HG03135 (cell line): Measurements from ENCODE around the gene RPL32.
"Not testable (repeated sequence)": the region's sequence is repeated elsewhere in the genome, so short reads cannot be mapped to it uniquely, and the experiment has no call there.

Experiments
- ATAC-seq: cut with Tn5 transposase; IDR thresholded peaks from one replicate; pipeline ENCODE4 v1.9.1; 2021; ENCODE audit warnings: mild to moderate bottlenecking, moderate library complexity; ENCODE audit not compliant: unreplicated experiment

RPL32 gene

DNA sequence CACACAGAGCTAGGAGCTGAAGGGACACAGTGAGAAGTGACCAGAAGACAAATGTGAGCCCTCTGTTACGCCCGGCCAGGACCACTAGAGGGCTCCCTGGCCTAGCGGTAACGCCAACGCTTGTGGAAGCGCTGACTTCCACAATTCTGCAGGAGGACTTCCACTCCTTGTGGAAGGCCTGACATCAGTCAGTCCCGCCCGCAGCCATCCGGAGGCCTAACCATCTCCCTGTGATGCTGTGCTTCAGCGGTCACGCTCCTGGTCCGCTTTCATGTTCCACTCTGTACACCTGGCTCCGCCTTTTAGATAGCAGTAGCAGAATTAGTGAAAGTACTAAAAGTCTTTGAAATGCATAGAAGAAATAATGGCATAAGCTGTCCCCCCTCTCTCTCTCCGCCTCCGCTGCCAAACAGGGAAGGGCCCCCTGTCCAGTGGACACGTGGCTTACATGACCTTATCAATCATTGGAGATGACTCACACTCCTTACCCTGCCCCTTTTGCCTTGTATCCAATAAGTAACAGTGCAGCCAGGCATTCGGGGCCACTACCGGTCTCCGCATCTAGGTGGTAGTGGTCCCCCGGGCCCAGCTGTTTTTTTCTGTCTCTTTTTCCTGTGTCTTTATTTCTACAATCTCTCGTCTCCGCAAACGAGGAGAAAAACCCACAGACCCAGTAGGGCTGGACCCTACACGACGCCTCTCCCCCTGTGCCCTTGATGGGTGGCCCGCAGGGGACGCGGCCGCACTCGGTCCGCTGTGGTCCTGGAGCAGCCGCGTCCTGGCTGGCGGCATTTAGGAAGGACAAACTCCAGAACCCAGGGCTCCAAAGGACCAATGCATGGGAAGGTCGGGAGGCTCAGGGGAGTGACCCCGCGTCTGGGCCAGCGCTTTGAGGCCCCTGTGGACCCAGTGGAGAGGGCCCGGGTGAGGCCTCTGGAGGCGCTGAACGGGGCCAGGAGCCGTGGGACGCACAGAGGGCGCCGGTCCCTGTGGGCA is 27.0 kb upstream of the RPL32 start:
- peak; percentile 52 for ATAC-seq

DNA sequence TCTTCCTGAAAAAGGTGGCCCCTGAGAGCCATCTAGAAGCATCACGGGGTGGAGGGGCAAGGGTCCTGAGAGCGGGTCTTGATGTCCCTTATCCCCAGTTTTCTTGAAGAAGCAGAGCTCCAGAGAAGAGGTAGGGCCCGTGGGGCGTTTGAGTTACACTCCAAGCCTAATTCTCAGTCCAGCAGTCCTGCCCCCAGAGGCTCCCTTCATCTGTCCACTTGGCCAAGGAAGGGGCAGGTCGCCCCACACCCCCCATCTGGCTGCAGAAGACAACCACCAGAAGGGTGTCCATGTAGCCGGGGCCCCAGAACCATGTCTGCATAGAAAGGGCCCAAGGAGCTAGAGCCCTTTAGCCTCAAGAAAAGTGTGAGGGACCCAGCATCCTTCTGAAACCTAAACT is 25.5 kb upstream of the RPL32 start:
- no peak for ATAC-seq

DNA sequence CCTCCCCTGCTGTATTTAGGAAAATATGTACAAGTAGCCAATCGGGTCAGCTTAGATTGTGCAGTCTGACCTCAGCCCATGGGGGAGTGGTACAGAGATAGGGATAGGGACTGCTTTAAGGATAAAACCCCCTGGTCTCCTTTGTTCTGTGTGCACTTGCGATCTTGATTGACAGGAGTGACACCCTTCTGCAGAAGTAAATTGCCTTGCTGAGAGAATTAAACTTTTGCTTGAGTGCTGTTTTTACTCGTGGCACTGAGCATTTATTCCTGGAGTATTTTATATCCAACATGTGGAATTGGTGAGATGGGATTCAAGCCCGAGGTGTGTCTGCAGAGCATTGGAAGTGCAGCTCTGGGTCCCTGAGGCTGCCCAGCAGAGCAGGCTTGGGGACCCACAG is 23.9 kb upstream of the RPL32 start:
- ATAC-seq: no peak

DNA sequence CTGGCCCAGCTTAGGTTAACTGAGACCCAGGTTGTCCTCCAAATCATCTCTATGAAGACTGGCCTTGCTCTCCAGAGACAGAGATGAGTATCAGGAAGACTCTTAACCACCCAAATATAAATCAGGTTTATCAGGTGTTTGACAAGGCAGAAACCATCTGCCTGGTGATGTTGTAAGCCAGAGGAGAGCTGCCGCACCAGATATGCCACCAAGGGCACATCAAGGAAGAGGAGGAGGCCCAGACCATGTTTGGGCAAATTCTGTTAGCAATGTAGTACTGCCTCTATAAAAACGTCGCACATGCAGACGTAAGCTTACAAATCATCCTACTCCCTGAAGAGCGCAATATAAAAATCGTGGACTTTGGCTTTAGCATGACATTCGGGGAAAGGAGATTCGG is 21.0 kb upstream of the RPL32 start:
- ATAC-seq: no peak

DNA sequence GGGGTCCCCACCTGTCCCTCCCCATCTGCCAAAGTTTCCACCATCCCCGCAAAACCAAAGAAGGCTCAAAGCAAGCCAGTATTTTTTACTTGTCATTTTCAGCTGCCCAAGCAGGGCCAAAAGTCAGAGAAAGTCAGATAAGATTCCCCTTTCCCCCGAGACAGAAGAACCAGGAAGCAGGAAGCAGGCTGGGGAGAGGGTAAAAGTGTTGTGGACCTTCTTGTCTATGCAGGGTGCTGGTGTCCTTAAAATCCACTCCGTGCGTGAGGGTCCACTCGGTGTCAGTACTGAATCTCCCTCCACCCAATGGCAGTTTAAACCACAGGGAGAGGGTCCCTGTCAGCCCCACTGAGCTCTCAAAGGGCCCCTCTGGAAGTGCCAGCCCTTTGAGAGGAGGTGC is 20.2 kb upstream of the RPL32 start:
- ATAC-seq: no peak

DNA sequence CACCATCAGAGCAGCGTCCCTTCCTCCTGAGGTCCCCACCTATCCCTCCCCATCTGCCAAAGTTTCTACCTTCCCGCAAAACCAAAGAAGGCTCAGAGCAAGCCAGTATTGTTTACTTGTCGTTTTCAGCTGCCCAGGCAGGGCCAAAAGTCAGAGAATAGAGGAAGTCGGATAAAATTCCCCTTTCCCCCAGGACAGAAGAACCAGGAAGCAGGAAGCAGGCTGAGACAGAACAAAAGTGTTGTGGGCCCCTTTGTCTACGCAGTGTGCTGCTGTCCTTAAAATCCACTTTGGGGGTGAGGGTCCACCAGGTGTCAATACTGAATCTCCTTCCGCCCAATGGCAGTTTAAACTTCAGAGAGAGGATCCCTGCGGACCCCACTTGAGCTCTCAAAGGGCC is 18.5 kb upstream of the RPL32 start:
- no peak for ATAC-seq

DNA sequence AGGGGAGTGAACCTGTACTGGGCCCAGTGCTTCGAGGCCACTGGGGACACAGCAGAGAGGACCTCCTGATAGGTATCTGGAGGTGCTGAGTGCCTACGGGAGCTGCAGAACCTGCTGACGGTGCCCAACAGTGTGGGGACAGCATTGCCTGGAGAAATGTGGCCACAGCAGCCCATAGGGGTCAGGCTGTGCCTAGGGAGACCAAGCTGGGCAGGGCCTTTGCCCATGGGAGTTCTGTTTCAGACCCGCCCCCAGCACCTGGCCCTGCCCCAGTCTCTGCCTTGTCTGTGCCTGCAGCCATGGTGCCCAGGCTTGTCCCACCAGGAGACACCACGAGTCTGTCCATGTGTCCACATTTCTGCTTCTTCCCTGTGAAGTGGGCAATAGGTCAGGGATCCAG is 15.3 kb upstream of the RPL32 start:
- no peak for ATAC-seq

DNA sequence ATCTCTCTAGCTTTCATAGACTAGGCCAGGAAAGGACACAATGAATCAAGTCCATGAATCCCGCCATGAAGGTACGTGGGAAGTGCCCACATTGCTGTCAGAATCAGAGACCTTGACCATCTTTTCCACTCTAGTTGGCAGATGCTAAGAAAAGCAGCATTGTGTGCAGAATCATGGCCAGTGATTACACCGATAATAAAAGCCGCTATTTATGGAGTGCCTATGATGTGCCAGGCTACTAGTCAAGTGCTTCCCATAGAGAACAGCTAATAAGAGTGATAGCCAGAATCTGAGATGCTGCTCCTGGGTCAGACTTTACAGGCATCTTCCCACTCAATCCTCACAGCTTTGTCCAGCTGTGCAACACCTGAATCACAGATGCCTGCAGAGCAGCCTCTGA is 13.2 kb upstream of the RPL32 start:
- no peak for ATAC-seq

DNA sequence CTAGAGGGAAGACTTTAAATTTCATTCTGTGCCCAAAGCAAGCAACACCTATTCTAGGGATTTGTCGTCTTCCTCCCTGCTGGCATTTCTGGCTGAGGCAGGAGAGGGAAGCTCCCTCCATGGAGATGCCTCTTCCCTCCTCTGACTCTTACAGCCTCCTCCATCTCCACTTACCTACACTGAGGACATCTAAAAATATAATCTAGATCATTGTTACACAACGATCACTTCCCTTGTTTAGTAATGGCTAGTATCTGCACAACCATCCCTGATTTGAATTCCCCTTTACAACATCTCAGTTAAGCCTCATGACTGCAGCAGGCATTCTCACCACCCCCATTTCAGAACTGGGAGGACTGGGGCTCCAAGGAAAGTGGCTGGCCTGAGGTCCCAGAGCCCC is 12.5 kb upstream of the RPL32 start:
- ATAC-seq: not testable (repeated sequence)

DNA sequence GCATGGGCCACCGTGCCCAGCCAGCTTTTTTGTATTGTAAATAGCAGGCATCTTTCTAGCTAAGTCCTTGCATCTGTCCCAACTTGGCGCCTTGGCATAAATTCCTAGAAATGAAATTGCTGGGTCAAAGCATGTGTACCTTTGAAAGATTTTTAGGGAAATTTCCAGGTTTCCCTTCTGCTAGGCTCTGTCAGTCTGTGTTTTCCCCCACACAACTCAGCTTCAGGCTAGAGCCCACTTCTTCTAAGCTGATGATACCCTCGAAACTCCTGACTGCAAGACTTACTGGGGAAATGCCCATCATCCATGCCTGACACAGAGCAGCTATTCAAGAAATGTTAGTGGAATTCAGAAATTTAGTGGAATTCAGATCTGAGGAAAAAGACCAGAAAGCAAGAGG is 10.8 kb upstream of the RPL32 start:
- ATAC-seq: no peak

DNA sequence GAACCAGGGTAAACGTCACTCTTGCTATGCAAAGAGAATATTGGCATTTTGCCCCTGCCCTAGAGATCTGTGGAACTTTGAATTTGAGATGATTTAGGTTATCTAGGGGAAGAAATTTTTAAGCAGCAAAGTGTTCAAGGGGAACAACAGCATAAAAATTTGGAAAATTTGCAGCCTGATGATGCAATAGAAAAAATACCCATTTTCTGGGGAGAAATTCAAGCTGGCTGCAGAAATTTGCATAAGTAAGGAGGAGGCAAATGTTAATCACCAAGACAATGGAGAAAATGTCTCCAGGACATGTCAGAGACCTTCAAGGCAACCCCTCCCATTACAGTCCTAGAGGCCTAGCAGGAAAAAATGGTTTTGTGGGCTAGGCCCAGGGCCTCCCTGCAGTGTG is 4.4 kb upstream of the RPL32 start:
- ATAC-seq: no peak

DNA sequence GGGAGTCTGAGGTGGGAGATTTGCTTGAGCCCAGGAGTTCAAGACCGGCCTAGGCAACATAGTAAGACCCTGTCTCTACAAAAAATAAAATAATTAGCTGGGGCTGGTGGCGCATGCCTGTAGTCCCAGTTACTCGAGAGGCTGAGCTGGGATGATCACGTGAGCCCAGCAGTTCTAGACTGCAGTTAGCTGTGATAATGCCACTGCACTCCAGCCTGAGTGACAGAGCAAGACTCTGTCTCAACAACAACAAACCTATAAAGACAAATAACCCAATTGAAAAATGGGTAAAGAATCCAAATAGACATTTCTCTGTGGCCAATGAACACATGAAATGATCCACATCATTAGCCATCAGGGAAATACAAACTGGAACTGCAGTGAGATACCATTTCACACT is 1.1 kb upstream of the RPL32 start:
- no peak for ATAC-seq

DNA sequence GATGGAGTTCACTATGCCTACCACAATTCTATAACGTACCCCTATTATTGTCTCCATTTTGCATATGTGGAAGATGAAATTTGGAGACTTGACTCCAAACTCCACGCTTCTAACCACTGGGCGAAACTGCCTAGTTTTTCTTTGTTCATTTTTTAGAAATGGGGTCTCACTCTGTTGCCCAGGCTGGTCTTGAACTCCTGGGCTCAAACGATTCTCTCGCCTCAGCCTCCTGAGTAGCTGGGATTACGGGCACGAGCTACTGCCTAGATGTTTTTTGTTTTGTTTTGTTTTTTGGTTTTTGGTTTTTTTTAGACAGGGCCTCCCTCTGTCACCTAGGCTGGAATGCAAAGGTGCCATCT is 584 bp upstream of the RPL32 start:
- no peak for ATAC-seq

DNA sequence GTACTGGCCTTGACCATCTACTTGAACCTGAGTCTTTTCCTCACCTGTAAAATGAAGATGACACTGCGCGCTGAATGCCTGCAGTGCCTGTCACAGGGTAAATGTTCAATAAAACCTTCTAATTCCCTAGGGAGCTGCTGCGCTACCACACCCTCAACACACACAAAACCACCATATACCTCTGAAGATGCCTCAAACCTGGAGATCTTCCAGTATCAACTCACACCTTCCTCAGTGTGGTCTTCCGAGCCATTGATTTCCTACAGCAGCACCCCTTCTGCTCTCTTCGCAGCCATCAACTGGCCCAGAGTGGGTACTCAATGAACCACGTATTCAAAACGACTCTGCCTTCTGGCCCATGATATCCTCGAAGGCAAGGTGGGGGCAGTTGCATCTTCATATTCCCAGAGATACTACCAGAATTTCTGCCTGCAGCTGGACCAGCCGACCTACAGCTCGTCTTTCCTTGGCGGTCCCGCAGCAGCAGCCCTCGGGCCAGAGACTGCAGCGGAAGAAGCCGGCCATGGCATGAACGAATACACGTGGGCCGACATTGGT is 695 bp downstream of the RPL32 start:
- peak; percentile 41 for ATAC-seq

DNA sequence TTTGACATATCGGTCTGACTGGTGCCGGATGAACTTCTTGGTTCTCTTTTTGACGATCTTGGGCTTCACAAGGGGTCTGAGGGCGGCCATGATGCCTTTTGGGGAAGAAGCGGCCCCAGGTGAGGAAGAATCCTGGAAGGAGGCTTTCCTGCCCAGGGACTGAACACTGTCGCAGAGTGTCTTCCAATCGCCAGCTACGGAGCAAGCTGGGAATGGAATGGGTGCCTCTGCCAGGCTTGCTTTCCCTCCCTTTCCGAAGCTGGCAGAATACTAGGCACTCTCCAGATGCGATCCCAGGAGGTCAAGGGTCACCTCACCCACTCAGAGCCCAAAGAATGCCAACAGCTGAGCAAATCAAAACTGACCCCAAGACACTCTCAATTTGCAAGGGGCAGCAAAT is 1.2 kb downstream of the RPL32 start:
- not testable (repeated sequence) for ATAC-seq

DNA sequence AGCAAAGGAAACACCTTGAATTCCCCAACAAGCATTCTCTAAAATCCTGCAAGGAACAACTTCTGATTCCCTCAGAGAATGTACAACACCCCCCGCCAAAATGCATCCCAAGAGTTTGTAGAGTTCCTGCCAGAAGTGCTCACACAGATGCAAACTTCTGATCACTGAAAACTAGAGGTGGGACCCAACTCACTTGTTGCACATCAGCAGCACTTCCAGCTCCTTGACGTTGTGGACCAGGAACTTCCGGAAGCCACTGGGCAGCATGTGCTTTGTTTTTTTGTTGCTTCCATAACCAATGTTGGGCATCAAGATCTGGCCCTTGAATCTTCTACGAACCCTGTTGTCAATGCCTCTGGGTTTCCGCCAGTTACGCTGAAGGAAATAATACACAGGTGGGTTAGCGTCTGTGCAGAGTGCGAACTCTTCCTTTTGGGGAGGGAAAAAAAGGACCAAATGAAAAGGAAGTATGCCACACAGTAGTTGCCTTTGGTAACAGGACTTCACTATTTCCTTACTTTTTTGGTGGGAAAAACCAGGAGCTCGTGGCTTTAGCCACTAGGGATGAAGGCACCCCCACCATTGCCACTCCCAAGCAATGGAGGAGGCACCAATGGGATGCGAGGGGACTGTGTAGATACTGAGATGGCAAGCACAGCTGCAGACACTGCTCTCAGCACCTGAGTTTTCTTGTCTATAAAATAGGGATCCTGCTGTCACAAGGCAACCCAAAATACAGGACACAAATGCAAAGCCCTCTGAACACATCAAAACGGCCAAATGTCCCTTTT is 2.0 kb downstream of the RPL32 start:
- ATAC-seq: no peak

DNA sequence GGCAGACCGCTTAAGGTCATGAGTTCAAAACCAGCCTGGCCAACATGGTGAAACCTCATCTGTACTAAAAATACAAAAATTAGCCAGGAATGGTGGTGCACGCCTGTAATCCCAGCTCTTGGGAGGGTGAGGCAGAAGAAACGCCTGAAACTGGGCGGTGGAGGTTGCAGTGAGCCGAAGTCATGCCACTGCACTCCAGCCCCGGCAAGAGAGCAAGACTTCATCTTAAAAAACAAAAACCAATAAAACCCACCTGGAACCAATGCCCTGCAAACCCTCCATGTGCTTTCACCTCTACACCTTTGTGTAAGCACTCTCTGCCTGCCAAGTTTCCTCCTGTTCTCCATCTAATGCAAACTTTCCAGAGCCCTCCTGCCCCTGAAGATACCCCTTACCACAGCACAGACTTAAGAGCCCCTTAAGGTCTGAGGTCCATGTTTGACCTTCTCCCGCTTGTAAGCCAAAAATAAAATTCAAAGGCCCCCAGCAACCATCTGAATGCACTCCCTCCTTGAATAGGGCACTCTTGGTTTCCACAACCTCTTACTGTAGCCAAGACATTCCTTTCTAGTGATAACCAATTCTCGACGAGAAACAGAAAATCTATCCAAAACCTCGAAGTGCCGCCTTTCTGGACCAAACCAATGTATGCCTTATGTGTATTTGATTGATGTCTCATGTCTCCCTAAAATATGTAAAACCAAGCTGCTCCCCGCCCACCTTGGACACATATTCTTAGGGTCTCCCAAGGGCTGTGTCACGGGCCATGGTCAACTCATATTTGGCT is 3.0 kb downstream of the RPL32 start:
- ATAC-seq: no peak

DNA sequence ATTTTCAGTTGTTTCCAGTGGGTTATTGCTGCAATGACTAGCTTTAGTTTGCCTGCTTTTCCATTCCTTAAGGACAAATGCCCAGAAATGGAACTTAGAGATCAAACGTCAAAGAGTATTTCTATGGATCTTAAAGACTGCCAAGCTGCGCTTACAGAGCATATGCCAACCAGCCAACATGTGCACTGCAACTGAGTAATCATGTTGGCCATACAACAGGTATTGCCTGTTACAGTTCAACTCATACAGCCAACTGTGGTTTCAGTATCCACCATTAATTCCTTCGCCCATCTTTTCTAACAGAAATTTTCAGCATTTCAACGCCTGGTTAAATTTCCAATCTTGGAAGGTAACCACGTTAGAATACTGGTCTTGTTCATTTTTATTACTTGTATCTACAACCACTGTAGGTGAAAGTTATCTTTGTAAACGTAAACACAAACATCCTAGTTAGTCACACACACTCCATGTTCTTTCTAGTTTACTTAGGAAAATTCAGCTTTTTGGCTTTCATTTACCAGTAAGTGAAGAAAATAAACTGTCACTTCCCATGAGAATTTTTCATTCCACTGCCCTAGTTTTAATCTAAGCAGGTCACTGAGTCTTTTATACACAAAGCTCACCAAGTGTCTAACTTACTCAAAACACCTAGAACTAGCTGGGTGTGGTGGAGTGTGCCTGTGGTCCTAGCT is 3.9 kb downstream of the RPL32 start:
- no peak for ATAC-seq

DNA sequence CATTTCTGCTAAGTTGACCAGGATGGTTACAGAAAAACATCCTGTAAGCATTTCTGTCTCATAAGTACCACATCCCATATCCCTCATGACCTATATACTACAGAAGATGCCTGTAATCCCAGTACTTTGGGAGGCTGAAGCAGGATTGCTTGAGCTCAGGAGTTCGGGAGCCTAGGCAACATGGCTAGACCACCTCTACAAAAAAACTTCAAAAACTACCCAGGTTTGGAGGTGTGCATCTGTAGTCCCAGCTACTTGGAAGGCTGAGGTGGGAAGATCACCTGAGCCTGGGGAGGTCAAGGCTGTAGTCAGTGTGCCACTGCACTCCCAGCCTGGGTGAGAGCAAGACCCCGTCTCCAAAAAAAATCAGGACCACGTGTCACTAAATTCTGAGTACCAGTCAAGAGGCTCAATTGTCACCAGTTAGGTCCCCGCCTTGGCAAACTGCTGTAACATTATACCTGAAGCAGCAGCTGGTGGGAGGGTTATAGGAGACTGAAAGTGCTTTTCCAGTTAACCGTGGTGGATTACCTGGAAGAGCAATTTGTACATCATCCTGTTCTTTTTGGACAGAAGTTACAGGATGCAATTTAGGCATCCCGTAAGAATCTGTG is 6.2 kb downstream of the RPL32 start:
- ATAC-seq: no peak
